Type B pancreatic cell (in vitro differentiated cells): ENCODE results near the gene S100A13. TPM values are rescaled to one million over a fixed set of nuclear protein-coding genes. Genes with fewer than 3 reads are reported as not detected.

Source experiments
- DNase-seq: peaks from one replicate; pipeline ENCODE4 v3.0.0; 2021; ENCODE audit warnings: mixed read lengths; ENCODE audit not compliant: unreplicated experiment; ENCODE audit errors: extremely low spot score
- H3K27ac Mint-ChIP-seq: 2 replicates; pipeline ENCODE4 v1.8.0; 2021; ENCODE audit warnings: mild to moderate bottlenecking, mixed read lengths
- H3K27me3 Mint-ChIP-seq: 2 replicates; pipeline ENCODE4 v1.8.0; 2021; ENCODE audit warnings: mixed read lengths
- H3K36me3 Mint-ChIP-seq: 2 replicates; pipeline ENCODE4 v1.8.0; 2021; ENCODE audit warnings: mixed read lengths
- H3K4me1 Mint-ChIP-seq: one replicate; pipeline ENCODE4 v1.8.0; 2021; ENCODE audit warnings: mixed read lengths; ENCODE audit not compliant: unreplicated experiment
- H3K4me3 Mint-ChIP-seq: 2 replicates; pipeline ENCODE4 v1.8.0; 2021; ENCODE audit warnings: mild to moderate bottlenecking, mixed read lengths
- H3K9me3 Mint-ChIP-seq: 2 replicates; pipeline ENCODE4 v1.8.0; 2021; ENCODE audit warnings: mixed read lengths
- total RNA-seq: library from RNA; stranded (reverse); gene quantifications from 2 replicates; pipeline ENCODE4 v1.2.1, GENCODE V29; 2021; ENCODE audit warnings: low replicate concordance
- TF ChIP-seq, protein P1 (sequence below): fragments of 200-600 bp; sonication (generic); conservative IDR thresholded peaks from 2 replicates; pipeline ENCODE4 v1.5.0; 2021; ENCODE audit warnings: antibody characterized with exemption, mild to moderate bottlenecking

The S100A13 gene
- total RNA-seq, 1 donor from 2014 or later, result 58.3 TPM

DNA sequence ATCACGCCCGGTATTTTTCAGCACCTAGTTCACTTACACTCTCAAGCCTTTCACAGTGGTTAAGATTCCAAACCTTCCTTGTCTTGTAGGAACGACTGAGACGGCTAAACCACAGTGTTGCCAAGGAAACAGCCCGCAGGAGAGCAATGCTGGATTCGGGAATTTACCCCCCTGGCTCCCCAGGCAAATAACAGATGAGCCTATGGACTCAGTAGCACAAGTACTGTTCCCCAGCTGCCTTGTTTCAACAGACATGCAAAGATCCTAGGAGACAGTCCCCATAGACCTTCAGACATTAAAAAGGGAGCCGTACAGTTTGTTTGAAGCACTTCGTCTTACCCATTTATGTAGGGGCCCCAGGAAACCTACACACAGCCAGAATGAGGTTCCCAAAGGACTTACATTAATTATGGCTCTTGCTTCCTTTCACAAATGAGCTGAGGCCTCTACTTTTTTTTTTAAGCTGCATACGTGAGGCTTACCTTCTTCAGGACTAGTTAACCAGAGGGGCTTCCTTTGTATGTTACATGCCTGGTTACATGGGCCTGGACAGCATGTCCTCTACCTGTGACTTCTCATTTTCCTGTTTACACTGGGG, 33.9 kb upstream of the S100A13 start:
- DNase-seq, result no peak
- Mint-ChIP-seq H3K27me3 (no peaks in the 10 kb centered on the region), H3K4me3 (peak overlapping the region; percentile 74), H3K27ac (peak overlapping the region; percentile 59), H3K36me3 (peaks cover 27% of the 10 kb centered on the region), H3K9me3 (no peaks in the 10 kb centered on the region), H3K4me1 (peaks cover 18% of the 10 kb centered on the region)
- TF ChIP-seq, protein P1, sequence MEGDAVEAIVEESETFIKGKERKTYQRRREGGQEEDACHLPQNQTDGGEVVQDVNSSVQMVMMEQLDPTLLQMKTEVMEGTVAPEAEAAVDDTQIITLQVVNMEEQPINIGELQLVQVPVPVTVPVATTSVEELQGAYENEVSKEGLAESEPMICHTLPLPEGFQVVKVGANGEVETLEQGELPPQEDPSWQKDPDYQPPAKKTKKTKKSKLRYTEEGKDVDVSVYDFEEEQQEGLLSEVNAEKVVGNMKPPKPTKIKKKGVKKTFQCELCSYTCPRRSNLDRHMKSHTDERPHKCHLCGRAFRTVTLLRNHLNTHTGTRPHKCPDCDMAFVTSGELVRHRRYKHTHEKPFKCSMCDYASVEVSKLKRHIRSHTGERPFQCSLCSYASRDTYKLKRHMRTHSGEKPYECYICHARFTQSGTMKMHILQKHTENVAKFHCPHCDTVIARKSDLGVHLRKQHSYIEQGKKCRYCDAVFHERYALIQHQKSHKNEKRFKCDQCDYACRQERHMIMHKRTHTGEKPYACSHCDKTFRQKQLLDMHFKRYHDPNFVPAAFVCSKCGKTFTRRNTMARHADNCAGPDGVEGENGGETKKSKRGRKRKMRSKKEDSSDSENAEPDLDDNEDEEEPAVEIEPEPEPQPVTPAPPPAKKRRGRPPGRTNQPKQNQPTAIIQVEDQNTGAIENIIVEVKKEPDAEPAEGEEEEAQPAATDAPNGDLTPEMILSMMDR, result no peak

DNA sequence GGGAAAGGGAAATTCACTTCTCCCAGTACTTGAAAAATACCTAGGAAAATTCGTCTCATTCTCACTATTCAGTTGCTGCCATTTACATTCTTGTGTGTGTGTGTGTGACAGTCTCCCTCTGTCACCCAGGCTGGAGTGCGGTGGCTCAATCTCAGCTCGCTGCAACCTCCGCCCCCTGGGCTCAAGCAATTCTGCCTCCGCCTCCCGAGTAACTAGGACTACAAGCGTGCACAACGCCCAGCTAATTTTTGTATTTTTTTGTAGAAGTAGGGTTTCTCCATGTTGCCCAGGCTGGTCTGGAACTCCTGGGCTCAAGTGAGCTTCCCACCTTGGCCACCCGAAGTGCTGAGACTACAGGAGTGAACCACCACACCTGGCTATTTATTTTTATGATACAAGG, 32.4 kb upstream of the S100A13 start:
- H3K27me3 Mint-ChIP-seq, result no peaks in the 10 kb centered on the region
- no peaks in the 10 kb centered on the region for H3K9me3 Mint-ChIP-seq
- TF ChIP-seq, protein P1, result no peak
- peak overlapping the region; percentile 97 for H3K4me3 Mint-ChIP-seq
- peaks cover 18% of the 10 kb centered on the region for H3K4me1 Mint-ChIP-seq
- H3K36me3 Mint-ChIP-seq, result peaks cover 16% of the 10 kb centered on the region
- no peak for DNase-seq
- peak overlapping the region; percentile 92 for H3K27ac Mint-ChIP-seq

DNA sequence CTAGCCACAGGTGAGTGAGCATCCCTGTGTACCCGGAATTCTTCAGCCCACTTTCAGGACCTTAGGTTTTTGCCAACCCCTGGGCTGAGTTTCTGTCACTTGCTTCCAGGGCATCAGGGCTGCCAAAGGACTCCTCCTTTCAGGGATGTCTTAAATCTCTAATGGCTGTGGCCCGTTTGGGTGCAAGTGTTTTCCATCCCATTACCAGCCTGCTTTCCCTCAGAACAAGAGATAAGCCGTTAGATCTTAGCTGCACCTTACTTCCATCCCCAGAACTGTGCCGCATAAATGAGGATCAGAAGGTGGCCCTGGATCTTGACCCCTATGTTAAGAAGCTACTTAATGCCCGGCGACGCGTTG, 31.9 kb upstream of the S100A13 start:
- H3K36me3 Mint-ChIP-seq, result peaks cover 13% of the 10 kb centered on the region
- peak overlapping the region; percentile 92 for H3K27ac Mint-ChIP-seq
- peaks cover under 1% of the 10 kb centered on the region for H3K9me3 Mint-ChIP-seq
- H3K4me3 Mint-ChIP-seq, result peak overlapping the region; percentile 97
- TF ChIP-seq, protein P1, result no peak
- peaks cover 20% of the 10 kb centered on the region for H3K4me1 Mint-ChIP-seq
- DNase-seq, result no peak
- H3K27me3 Mint-ChIP-seq, result no peaks in the 10 kb centered on the region

DNA sequence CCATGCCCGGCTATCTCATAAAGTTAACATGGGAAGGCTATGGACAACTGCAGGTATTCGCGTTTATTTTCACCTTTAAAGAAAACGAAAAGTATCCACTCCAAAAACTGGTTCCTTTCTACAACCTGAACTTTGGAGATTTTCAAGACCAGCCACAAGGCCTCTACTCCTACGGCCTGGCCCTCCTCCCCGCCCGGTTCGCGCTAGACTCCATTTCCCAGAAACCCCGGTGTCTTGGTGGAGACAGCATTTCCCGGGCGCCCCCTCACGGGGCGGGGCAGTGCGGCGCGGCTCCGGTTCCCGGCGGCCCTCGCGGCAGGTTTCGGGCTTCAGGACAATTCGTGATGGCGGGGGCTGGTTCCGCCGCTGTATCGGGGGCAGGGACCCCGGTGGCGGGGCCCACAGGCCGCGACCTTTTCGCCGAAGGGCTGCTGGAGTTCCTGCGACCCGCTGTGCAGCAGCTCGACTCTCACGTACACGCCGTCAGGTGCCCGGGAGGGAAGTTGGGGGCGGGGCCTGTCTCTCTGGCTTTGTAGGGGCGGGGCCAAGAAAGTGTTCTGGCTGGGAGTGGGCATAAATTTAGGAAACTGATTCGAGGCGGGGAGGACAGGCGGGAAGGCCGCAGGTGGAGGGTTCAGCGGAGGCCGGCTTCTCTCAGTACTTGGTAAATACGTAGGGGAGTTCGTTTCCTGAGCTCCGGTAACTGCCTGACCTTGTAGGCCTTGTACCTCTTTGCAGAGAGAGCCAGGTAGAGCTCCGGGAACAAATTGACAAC, 31.3 kb upstream of the S100A13 start, which contains the start of gene SNAPIN:
SNAPIN (plus strand) TSS at position 304 of the 775 bp plus-strand sequence; CDS start at position 345, 41 bp downstream.
- H3K4me1 Mint-ChIP-seq, result peaks cover 23% of the 10 kb centered on the region
- TF ChIP-seq, protein P1, result peak; percentile 27
- peak; percentile 91 for DNase-seq
- H3K27me3 Mint-ChIP-seq, result no peaks in the 10 kb centered on the region
- H3K36me3 Mint-ChIP-seq, result peaks cover 11% of the 10 kb centered on the region
- H3K9me3 Mint-ChIP-seq, result peaks cover 4% of the 10 kb centered on the region
- H3K27ac Mint-ChIP-seq, result peak within 1 kb of the TSS; percentile 92
- H3K4me3 Mint-ChIP-seq, result peak within 1 kb of the TSS; percentile 97

GRCh38 chr1:153655333-153655732, 28.0 kb upstream of the S100A13 start:
- Mint-ChIP-seq H3K27ac (peak overlapping the region; percentile 44), H3K4me3 (no peak overlapping the region), H3K9me3 (peaks cover 4% of the 10 kb centered on the region), H3K4me1 (peaks cover 19% of the 10 kb centered on the region), H3K36me3 (no peaks in the 10 kb centered on the region), H3K27me3 (no peaks in the 10 kb centered on the region)
- DNase-seq, result no peak
- TF ChIP-seq, protein P1, result no peak
